ENCODE results near the gene SPRED2.
"Not testable (repeated sequence)": the region's sequence is repeated elsewhere in the genome, so short reads cannot be mapped to it uniquely, and the experiment has no call there.

SPRED2 gene

DNA sequence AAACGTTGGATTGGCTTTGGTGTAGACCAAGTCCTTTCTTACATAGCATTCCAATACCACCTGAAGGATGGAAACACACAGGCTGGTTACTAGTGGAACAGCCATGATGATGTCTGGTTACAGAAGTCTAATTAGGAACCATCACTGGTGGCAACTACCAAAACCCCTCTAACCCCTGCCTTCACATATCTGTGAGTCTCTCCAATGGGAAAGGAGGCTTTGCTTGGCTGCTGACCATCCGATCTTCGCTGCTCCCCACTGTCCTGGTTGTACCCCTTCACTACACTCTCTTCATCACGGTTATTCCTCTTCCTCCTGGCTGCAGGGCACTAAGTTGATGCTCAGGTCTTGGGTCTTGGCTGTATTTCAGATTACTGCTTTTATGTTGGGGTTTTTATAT lies 97.7 kb downstream of the SPRED2 start:
- DNase-seq = no peak

DNA sequence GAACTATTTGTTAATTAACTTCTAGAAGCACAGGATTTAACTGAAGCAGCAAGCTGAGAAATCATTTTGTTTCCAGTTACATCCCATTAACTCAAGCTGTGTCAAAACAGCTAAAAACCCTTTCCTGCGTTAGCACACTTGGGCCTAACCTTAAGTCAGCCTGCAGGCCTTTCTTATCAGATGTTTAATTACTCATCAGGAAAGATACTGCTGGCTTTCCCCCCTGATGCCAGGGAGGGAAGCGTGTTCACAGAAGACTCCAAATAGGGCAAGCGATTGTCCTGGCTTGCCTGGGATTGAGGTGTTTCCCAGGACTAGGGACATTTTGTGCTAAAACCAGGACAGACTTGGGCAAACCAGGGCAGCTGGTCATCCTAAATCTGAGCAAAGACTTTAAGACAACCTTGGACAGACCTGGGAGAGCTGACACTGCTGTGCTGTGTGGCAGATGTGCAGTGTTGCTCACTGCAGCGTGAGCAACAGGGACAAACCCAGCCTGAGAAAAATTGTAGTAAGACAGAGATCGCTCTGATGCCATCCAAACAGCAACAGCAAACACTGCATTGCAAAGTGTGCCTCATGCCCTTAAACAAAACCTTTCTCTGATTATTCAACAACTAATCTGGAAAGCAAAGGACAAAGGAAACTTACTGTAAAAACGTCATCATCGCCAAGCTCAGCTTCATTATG lies 100.9 kb downstream of the SPRED2 start:
- DNase-seq = no peak

GRCh38 chr2:65329525-65329924 lies 102.9 kb downstream of the SPRED2 start:
- no peak for DNase-seq

DNA sequence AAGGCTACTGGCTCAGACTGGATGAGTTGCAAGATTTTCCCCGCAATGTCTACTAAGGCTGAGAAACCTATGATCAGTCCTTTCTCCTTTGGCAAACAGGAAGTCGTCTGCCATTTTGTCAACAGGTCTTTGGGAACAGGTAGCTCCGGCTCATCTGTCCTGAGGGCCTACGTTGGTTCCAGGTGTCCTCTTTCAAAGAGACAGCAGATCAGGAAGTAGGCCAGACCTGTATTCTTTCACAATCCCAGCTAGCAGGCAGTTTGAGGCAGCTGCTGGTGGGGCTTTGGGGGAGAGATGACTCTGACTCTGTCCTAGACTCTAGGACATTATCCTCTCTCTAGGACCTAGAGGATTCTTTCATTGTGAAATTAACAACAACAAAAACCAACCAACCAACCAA lies 106.1 kb downstream of the SPRED2 start:
- no peak for DNase-seq

GRCh38 chr2:65325066-65325465 lies 107.3 kb downstream of the SPRED2 start:
- DNase-seq = no peak

DNA sequence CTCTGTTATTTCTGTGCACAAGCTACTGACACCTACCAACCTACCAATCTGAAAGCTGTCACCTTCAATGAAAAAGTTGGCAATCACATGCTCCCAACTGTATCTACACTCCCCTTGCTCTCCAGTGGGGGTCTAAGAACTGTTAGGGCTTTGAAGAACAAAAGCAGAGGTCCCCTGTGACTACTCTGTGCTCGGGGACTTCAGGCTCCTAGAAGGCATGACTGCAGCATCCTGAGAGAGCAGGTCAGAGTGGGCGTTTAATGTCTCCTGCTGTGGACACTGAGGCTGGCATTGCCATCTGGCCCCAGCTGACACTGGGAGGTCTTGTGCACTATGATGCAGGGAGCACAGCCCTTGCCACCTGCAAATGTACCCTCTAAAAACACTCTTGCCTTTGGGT lies 111.5 kb downstream of the SPRED2 start:
- no peak for DNase-seq

GRCh38 chr2:65320042-65320725 lies 112.2 kb downstream of the SPRED2 start:
- DNase-seq = no peak

- no peak for DNase-seq
These were observed 112.7 kb downstream of the SPRED2 start for GRCh38 chr2:65319674-65320041.

- no peak for DNase-seq
These were observed 113.2 kb downstream of the SPRED2 start for GRCh38 chr2:65319072-65319673.

- DNase-seq = no peak
These were observed 114.6 kb downstream of the SPRED2 start for GRCh38 chr2:65317841-65318240.

DNA sequence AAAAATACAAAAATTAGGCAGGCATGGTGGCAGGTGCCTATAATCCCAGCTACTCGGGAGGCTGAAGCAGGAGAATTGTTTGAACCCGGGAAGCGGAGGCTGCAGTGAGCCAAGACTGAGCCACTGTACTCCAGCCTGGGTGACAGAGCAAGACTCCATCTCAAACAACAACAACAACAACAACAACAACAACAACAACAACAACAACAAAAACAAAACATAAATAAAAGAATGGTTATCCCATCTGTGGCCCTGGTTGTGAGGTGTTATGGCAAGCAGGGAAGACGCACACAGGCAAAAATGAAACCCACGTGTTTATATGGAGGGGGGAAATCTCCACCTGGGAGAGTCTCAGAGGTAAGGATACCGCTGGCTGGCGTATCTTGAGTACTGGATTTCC lies 115.0 kb downstream of the SPRED2 start:
- DNase-seq = not testable (repeated sequence)

DNA sequence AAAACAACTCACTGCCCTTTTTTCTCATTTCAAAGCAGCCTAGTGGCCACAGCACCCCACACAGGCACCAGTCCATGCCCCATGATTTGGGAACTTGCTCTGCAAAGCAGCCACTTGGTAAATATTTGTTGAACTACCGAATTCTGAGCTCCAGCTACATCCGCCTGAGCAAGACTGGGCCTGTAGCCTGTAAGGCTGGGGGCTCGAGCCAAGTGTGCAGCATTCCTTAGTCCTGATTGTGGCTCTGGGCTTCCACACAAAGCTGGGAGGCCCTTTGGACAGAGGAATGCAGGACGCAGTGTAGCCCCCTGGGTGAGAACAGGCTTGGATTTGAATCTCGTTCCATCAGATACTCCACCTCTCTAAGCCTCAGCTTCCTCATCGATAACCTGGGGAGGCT lies 116.3 kb downstream of the SPRED2 start:
- no peak for DNase-seq

DNA sequence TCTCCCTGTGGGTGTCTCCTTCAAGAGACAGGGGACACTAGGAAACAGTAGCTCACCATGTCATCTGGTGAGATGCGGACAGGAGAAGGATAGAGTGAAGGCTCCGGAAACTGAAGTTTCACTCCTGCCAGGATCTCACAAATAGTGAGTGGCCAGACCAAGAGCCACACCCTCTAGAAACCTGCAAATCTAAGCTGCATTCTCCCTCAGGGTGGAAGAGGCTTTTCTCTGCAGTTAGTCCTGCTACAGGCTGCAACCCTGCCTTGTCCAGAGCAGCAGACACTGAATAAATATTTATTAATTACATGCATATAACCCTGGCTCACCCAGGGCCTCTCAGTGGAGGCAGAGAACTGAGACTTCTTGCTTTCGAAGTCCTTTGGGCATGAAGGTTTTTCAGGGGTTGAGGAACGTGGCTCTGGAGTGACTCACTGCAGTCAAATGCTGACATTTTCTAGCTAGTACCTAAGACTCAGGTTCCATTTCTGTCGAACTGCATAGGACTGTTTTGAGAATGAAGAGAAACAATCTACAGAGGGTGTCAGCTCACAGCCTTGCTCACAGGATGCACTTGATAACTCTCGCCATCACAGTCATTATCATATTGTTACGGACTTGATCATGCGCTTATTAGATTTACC lies 117.5 kb downstream of the SPRED2 start:
- no peak for DNase-seq

GRCh38 chr2:65313954-65314256 lies 118.5 kb downstream of the SPRED2 start:
- no peak for DNase-seq

DNA sequence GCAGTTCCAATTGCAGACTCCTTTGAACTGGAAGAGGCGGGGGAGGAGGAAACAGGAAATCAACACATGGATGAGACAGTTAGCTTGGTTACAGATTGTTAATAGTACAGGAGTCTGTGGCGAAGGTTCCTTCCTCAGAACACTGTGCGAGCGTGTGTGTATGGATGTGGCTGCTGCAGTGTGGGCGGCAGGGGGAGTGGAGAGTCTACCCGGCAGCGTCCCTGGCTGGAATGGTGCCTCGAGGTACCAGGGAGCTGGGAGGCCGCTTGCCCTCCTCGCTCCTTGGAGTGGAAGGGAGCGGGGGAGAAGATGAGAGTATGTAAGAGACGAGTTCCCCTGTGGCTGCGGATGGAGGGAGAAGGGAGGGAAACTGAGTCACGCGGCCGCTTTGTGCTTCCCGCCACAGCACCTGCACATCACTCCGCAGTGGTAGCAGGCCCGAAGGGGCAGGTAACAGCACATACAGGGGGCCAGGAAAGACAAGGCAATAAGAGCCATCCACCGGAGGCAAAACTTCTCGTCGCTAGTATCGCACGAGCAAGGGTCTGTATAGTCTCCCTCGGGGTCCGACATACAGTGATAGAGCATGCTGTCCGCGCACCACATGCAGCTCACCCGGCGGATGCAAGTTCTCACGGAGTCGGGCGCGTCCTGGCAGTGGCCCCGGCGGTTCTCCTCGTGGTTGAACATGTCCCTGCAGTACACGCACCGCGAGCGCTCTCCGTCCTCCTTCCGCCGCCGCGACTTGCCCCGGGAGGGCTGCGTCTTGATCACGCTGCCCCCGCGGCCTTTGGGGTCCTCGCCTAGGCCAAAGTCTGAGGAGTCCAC lies 119.1 kb downstream of the SPRED2 start:
- peak; percentile 40 for DNase-seq

- DNase-seq = no peak
These were observed 120.8 kb downstream of the SPRED2 start for GRCh38 chr2:65311596-65311995.

- no peak for DNase-seq
These were observed 121.3 kb downstream of the SPRED2 start for GRCh38 chr2:65311049-65311448.

DNA sequence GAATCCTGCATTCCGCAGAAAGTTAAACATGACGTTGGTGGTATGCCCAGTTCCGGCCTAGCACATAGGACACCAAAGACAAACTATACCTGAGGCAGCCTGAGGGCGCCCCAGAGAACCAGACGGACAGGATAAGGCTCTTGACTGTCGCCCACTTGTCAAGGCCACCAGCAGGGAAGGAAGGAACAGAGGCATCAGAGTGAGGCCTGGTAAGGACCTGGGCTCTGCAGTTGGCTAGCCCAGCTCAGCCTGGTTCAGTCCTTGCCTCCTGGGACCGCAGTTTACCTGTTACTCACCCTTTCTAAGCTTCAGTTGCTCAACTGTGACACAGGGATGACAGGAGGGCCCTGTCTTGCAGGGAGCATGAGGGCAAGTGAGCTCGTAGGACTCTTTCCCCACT lies 122.7 kb downstream of the SPRED2 start:
- DNase-seq = no peak

DNA sequence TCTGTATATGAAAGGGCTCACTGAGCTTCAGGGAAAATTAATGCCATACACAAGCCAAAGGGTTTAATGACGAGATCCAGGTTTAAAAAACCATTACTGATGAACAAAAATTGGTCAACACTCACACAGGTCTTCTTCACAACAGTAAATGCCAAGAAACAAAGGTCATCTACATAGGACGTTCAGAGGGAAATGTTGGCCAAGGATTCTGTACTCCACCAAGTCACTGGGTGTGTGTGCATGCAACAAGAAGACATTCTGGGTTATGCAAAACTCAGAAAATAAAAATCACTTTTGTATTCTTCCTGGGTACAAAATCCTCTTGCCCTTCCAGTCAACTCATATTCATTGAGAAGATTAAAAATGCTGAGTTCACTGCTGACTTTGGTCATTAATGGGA lies 126.5 kb downstream of the SPRED2 start:
- DNase-seq = no peak

GRCh38 chr2:65300761-65301711 lies 131.4 kb downstream of the SPRED2 start:
- DNase-seq = peak; percentile 69

- no peak for DNase-seq
These were observed 132.2 kb downstream of the SPRED2 start for GRCh38 chr2:65300134-65300760.

DNA sequence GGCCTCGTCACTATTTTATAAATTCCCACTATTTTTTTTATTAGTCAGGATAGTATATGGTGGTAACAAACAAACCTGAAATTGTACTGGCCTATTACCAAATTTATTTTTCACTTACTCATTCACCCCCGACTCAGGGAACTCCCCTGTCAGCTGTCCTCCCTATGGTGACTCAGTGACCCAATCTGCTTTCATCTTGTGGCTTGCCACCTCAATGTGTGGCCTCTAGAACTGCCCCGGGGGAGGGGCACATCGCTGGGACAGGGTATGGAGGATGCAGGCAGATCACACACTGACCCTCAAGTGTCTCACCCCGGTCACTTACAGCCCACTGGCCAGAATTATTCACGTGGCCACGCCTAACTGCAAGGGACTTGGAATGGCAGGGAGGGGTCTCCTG lies 133.2 kb downstream of the SPRED2 start:
- DNase-seq = no peak

All from GDM1 (cell line).